NB4 (cell line): Measurements from ENCODE around the gene MLXIP.

Experiments
- CTCF ChIP-seq: IDR thresholded peaks from one replicate; pipeline ENCODE4 v1.5.1; 2012; ENCODE audit warnings: low read depth, low read length
- POLR2A ChIP-seq: IDR thresholded peaks from 2 replicates; pipeline ENCODE4 v1.6.1; 2011; ENCODE audit warnings: mild to moderate bottlenecking; ENCODE audit not compliant: insufficient read length; ENCODE audit errors: extremely low read depth

GRCh38 chr12:122135437-122136031 lies 57.0 kb downstream of the MLXIP start:
- TF ChIP-seq CTCF (no peak), POLR2A (no peak)
